Measurements from ENCODE around the gene PIM1.

PIM1 gene

GRCh38 chr6:37137201-37138090 lies 32.5 kb upstream of the PIM1 start:
- DNase-seq (ENCODE audit: low read depth in 2 of 3, low spot score in 2 of 3), result peak in 2 of 3 experiments; percentile 11 to 23

DNA sequence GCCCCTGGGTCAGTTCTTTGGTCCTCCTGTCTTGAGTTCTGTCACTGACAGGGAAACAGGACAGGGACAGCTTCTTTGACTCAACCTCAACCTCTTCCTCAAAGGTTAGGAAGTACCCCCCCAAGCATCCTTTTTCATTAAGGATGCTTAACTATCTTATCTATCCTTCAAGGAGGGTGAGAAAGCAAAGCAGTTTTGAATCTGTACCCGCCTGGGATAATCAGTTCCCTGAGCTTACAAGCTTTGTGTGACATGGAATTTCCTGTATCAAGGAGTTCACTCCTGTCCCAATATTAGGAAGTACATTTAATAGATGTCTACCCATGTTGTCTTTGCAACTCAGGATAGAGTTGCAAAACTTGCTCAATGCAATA lies 31.1 kb upstream of the PIM1 start:
- DNase-seq (ENCODE audit: low read depth in 2 of 3, low spot score in 2 of 3), result no peak

DNA sequence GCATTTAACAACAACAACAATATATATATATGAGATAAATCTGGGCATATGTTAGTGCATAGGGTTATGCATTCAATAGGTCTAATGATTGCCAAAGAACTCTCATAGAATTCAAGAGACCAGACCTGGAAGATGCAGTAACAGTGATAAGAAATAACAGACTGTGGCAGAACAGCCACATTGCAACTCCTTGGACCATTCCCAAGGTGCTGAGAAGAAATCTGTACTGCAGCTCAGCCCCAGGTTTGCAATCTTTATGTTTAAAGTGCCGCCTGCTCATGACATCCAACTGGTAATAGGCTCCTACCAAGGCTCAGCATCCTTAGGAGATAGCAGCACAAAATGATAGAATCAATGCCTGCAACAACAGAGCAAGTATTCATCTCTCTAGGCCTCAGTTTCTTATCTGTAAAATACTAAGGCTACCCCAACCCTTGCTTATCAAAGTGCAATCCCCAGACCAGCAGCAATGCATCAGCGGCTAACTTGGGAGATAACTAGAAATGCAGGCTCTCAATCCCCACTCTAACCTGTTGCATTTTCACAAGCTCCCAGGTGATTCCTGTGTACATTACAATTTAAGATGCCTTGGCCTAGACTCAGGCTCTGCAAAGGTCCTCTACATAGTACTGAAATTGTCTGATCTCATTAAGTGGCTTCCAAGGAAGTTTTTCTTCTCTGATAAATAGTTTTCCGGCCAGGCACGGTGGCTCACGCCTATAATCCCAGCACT lies 30.6 kb upstream of the PIM1 start:
- no peak for DNase-seq (ENCODE audit: low read depth in 2 of 3, low spot score in 2 of 3)

DNA sequence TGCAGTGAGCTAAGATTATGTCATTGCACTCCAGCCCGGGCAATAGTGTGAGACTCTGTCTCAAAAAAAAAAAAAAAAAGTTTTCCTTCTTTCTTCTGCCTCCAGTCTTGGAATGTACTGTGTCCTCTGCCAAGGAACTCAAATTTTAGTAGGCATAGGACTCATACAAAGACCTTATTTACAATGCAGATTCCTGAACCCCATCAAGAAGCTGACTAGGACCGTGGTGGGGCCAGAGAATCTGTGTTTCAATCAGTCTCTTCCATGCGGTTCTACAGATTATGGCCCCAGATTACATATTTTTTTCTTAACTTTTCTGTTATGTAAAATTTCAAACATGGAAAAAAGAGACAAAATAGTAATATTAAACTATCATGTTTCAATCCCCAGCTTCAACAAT lies 29.8 kb upstream of the PIM1 start:
- no peak for DNase-seq (ENCODE audit: low read depth in 2 of 3, low spot score in 2 of 3)

GRCh38 chr6:37141281-37142049 lies 28.5 kb upstream of the PIM1 start:
- DNase-seq (ENCODE audit: low read depth in 2 of 3, low spot score in 2 of 3), result no peak

GRCh38 chr6:37142050-37142614 lies 27.8 kb upstream of the PIM1 start:
- no peak for DNase-seq (ENCODE audit: low read depth in 2 of 3, low spot score in 2 of 3)

DNA sequence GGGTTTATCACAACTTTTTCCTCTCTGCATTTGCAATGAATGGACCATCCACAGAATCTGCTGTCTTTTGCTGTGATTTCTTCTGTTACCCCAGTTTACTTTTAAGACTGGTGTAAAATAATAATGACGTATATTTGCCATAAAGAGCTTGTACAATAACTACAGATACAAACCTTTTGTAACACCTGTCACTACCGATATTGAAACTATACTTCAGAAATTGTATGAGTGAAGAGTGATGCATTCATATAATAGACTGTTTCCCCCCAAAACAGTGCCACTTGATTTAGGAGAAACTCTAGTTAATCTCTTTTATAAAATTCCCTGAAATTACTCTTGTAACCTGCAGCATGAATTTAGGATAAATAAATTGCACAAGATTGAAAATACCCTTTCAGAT lies 26.4 kb upstream of the PIM1 start:
- DNase-seq (ENCODE audit: low read depth in 2 of 3, low spot score in 2 of 3), result no peak

- no peak for DNase-seq (ENCODE audit: low read depth in 2 of 3, low spot score in 2 of 3)
These were observed 24.5 kb upstream of the PIM1 start for GRCh38 chr6:37145443-37145842.

DNA sequence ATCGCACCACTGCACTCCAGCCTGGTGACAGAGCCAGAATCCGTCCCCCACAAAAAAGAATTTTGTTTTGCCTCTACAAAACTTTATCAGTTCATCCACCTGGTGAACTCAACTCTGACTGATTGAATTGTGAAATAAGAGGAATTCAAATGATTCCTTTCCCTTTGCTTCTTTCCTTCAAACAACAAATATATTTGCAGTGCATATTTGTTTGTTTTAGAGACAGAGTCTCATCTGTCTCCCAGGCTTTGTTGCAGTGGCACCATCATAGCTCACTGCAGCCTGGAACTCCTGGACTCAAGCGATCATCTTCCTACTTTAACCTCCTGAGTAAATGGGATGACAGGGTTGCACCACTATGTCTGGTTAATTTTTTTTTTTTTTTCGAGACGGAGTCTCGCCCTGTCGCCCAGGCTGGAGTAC lies 23.2 kb upstream of the PIM1 start:
- no peak for DNase-seq (ENCODE audit: low read depth in 2 of 3, low spot score in 2 of 3)

DNA sequence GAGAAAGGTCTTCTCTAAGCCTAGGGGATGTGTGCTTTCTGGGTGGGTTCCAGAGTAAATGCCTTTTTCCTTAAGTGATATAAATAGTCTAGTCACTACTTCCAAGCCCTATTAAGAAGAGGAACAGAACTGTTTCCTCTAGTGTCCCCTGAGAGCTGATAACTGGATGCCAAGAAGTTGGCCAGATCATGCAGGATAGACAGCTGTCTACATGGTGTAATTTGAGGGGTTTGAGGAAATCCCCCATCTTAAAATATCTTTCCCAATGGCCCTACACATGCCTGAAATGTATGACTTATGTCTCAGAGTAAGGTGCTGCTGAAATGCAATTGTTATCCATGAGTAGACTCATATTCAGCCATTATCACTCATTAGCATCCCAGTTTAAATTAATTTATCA lies 20.2 kb upstream of the PIM1 start:
- no peak for DNase-seq (ENCODE audit: low read depth in 2 of 3, low spot score in 2 of 3)

GRCh38 chr6:37150314-37150713 lies 19.6 kb upstream of the PIM1 start:
- DNase-seq (ENCODE audit: low read depth in 2 of 3, low spot score in 2 of 3), result no peak

- peak in 1 of 3 experiments; percentile 47 for DNase-seq (ENCODE audit: low read depth in 2 of 3, low spot score in 2 of 3)
These were observed 14.3 kb upstream of the PIM1 start for GRCh38 chr6:37155394-37156312.

GRCh38 chr6:37158508-37158907 lies 11.4 kb upstream of the PIM1 start:
- DNase-seq (ENCODE audit: low read depth in 2 of 3, low spot score in 2 of 3), result no peak

GRCh38 chr6:37160922-37161778 lies 8.8 kb upstream of the PIM1 start:
- DNase-seq (ENCODE audit: low read depth in 2 of 3, low spot score in 2 of 3), result no peak

GRCh38 chr6:37162740-37163139 lies 7.2 kb upstream of the PIM1 start:
- DNase-seq (ENCODE audit: low read depth in 2 of 3, low spot score in 2 of 3), result no peak

DNA sequence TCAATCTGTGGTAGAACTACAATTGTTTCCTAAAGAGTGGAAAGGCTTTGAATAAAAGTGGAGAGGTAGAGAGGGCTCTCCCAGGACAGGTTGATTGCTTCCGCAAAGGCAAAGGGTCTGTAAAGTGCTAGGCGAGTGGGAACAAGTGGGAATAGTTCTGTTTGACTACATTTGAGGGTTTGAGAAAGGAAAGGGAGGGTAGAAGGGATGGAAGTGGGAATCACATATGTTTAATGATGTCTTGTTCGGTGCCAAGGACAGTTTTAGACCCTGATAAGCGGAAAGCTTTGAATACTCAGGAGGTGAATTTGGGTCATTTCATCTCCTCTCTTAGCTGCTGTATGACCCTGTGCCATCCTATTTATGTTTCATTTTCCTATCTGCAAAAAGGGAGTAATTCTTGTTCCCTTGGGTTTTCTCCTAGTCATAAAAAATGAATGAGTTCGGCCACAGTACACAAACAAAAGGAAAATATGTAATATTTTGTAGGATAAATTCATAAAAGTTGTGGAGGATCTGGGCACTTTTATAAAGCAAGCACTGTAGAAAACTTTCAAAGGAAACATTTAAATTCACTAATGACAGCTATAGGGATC lies 1.7 kb upstream of the PIM1 start:
- no peak for DNase-seq (ENCODE audit: low read depth in 2 of 3, low spot score in 2 of 3)

- DNase-seq (ENCODE audit: low read depth in 2 of 3, low spot score in 2 of 3), result no peak
These were observed 999 bp upstream of the PIM1 start for GRCh38 chr6:37168811-37169495.

All from activated CD8-positive, alpha-beta memory T cell treated with anti-CD3 and anti-CD28 coated beads for 48 hours (primary cell).